GM12878 (cell line): Measurements from ENCODE around the gene GNG12. TPM values are rescaled to one million over a fixed set of nuclear protein-coding genes. Genes with fewer than 3 reads are reported as not detected.

ENCODE experiments used
- ATAC-seq: fragments of 200-7000 bp; cut with Tn5 transposase; 3 replicates; pipeline ENCODE4 v1.9.1; 2020; ENCODE audit warnings: mild to moderate bottlenecking, moderate library complexity
- BruUV-seq: library from RNA; stranded (reverse); fragments of 400-500 nt; replicated peaks from 2 replicates; lab custom pipeline; 2021; lab: Mats Ljungman, UMichigan
- CTCF ChIA-PET: fragments of 300-600 bp; sonication (Branson Sonifier 250); formaldehyde crosslinking; extraction: SDS; loops from one replicate; lab custom pipeline; 2021; ENCODE audit warnings: inconsistent platforms; lab: Yijun Ruan, JAX
- POLR2A ChIA-PET: fragments of 350-600 bp; formaldehyde crosslinking; extraction: SDS; loops from one replicate; lab custom pipeline; 2021; ENCODE audit warnings: inconsistent platforms; lab: Charles Lee
- RAD21 ChIA-PET: fragments of 300-600 bp; sonication (Branson Sonifier 250); formaldehyde crosslinking; loops from one replicate; lab custom pipeline; 2023; ENCODE audit warnings: antibody characterized with exemption; ENCODE audit not compliant: unreplicated experiment; lab: Charles Lee
- SMC1A ChIA-PET: fragments of 300-600 bp; sonication (Branson Sonifier 250); formaldehyde crosslinking; loops from one replicate; lab custom pipeline; 2023; ENCODE audit not compliant: unreplicated experiment, uncharacterized antibody; lab: Charles Lee
- DNase-seq: peaks from one replicate; pipeline ENCODE4 v3.0.0-alpha.2; 2011; ENCODE audit warnings: low read depth, low spot score
- FAIRE-seq: peaks from 3 replicates; lab custom pipeline; 2011; peaks lifted over from hg19 to GRCh38; lab: Jason Lieb, UNC
- H2AFZ ChIP-seq: 2 replicates; pipeline ENCODE4 v1.6.0; 2011; ENCODE audit warnings: low read depth, low read length, control low read depth; ENCODE audit not compliant: control insufficient read depth
- H3K27ac ChIP-seq: 2 replicates; pipeline ENCODE4 v1.5.1; 2011; ENCODE audit warnings: control low read depth; ENCODE audit not compliant: control insufficient read depth, insufficient read depth
- H3K27me3 ChIP-seq, 2 experiments: replicated peaks in 1 of 2; 2 replicates each; pipeline versions ENCODE4 v1.6.0 to v1.6.1; 2011; ENCODE audit warnings: low read length in 1 of 2; ENCODE audit not compliant: control insufficient read depth in 2 of 2, insufficient read depth in 2 of 2
- H3K36me3 ChIP-seq, 2 experiments: 2 replicates each; pipeline ENCODE4 v1.5.1; 2011; ENCODE audit warnings: low read length in 1 of 2; ENCODE audit not compliant: control insufficient read depth in 2 of 2, insufficient read depth in 2 of 2
- H3K4me1 ChIP-seq: 2 replicates; pipeline ENCODE4 v1.6.1; 2011; ENCODE audit warnings: mild to moderate bottlenecking, low read length, moderate library complexity, mixed read lengths; ENCODE audit not compliant: control insufficient read depth, insufficient read depth
- H3K4me2 ChIP-seq: 2 replicates; pipeline ENCODE4 v1.6.0; 2011; ENCODE audit warnings: control low read depth; ENCODE audit not compliant: control insufficient read depth, insufficient read depth
- H3K4me3 ChIP-seq: fragments of 200-600 bp; sonication (generic); 2 replicates; pipeline ENCODE4 v1.5.1; 2016
- H3K79me2 ChIP-seq: 2 replicates; pipeline ENCODE4 v1.6.0; 2011; ENCODE audit warnings: low read length; ENCODE audit not compliant: control insufficient read depth, insufficient read depth
- H3K9ac ChIP-seq: 2 replicates; pipeline ENCODE4 v1.8.0; 2011; ENCODE audit warnings: low read length, control low read depth, mixed read lengths; ENCODE audit not compliant: control insufficient read depth, insufficient read depth
- H3K9me3 ChIP-seq: replicated peaks from 3 replicates; pipeline ENCODE4 v1.5.1; 2011; ENCODE audit warnings: mild to moderate bottlenecking, low read length; ENCODE audit not compliant: control insufficient read depth, insufficient read depth
- H4K20me1 ChIP-seq: 2 replicates; pipeline ENCODE4 v1.6.0; 2011; ENCODE audit not compliant: control insufficient read depth, insufficient read depth
- HCFC1 ChIP-seq: fragments of 150-350 bp; IDR thresholded peaks from 2 replicates; pipeline ENCODE4 v1.6.1; 2014; ENCODE audit warnings: low read length
- MYC ChIP-seq: IDR thresholded peaks from 2 replicates; pipeline ENCODE4 v1.6.1; 2011; ENCODE audit warnings: mild to moderate bottlenecking, low read length, moderate library complexity, inconsistent platforms; ENCODE audit not compliant: insufficient read depth, insufficient replicate concordance, insufficient read length, severe bottlenecking
- NR2C2 ChIP-seq: IDR thresholded peaks from 2 replicates; pipeline ENCODE4 v1.6.1; 2011; ENCODE audit warnings: borderline replicate concordance, low read depth; ENCODE audit not compliant: control insufficient read depth, insufficient read length
- RCOR1 ChIP-seq: conservative IDR thresholded peaks from 2 replicates; pipeline ENCODE4 v1.6.1; 2012; ENCODE audit warnings: low read depth, low read length, improper control_type of control experiment
- SIX5 ChIP-seq: IDR thresholded peaks from 2 replicates; pipeline ENCODE4 v1.6.1; 2011; ENCODE audit warnings: mild to moderate bottlenecking, low read depth, low read length, moderate library complexity; ENCODE audit not compliant: severe bottlenecking
- SMAD5 ChIP-seq: IDR thresholded peaks from 2 replicates; pipeline ENCODE4 v1.6.1; 2016; ENCODE audit warnings: antibody characterized with exemption, low read depth
- TAF1 ChIP-seq: IDR thresholded peaks from 2 replicates; pipeline ENCODE4 v1.6.1; 2011; ENCODE audit warnings: mild to moderate bottlenecking, low read depth, low read length, borderline replicate concordance
- WRNIP1 ChIP-seq: IDR thresholded peaks from 2 replicates; pipeline ENCODE4 v1.6.1; 2011; ENCODE audit warnings: low read depth, low read length, improper control_type of control experiment, borderline replicate concordance
- ZNF24 ChIP-seq: fragments of 450-650 bp; IDR thresholded peaks from 2 replicates; pipeline ENCODE4 v1.6.1; 2017; ENCODE audit warnings: antibody characterized with exemption, mild to moderate bottlenecking
- WGBS: methylation state at CpG from one replicate; pipeline ENCODE4 v1.1.6; 2016; ENCODE audit warnings: low lambda C conversion rate; ENCODE audit not compliant: insufficient replicate concordance, insufficient coverage; ENCODE audit errors: missing lambda C conversion rate; 5-methylcytosine and 5-hydroxymethylcytosine counted together
- in situ Hi-C: fragments of 300-500 bp; cut with MboI; formaldehyde crosslinking; loops from 9 replicates; pipeline ENCODE4 v1.14.3; 2018; ENCODE audit warnings: mixed read lengths
- intact Hi-C: fragments of 100-400 bp; cut with micrococcal nuclease; formaldehyde crosslinking; loops from one replicate; pipeline ENCODE4 v1.14.2; 2022; ENCODE audit not compliant: unreplicated experiment
- polyA plus RNA-seq, 11 experiments: library from polyadenylated mRNA; depleted of rRNA in 4 of 11; unstranded in 6 of 11; stranded (reverse) in 5 of 11; fragments of >200 nt; fragmentation: Nextera tagmentation in 4 of 11; fragmentation: Illumina TruSeq in 1 of 11; extraction: Ambion mirVana in 4 of 11; extraction: Trizol in 1 of 11; gene quantifications; 1 replicate in 1 of 11; 2 replicates in 10 of 11; pipeline versions ENCODE4 v1.2.1 to v1.2.3, GENCODE V29; 2011 to 2016; ENCODE audit warnings: inconsistent platforms in 2 of 11, missing spikeins in 2 of 11, low read depth in 1 of 11
- total RNA-seq, 4 experiments: library from RNA; depleted of rRNA in 3 of 4; stranded (reverse); fragments of >200 nt in 3 of 4; fragmentation: Illumina TruSeq in 1 of 4; extraction: Trizol in 1 of 4; gene quantifications; 2 replicates each; pipeline versions ENCODE4 v1.2.1 to v1.2.3, GENCODE V29; 2013 to 2021
- TF ChIP-seq, protein P1 (sequence below): IDR thresholded peaks from 2 replicates; pipeline ENCODE4 v1.6.1; 2012; ENCODE audit warnings: low read depth, low read length, improper control_type of control experiment
- TF ChIP-seq, protein P2 (sequence below): IDR thresholded peaks from 2 replicates; pipeline ENCODE4 v1.6.1; 2011; ENCODE audit warnings: low read depth, low read length, improper control_type of control experiment, borderline replicate concordance
- TF ChIP-seq, protein P3 (sequence below): IDR thresholded peaks from 2 replicates; pipeline ENCODE4 v1.6.1; 2011; ENCODE audit warnings: low read depth, mild to moderate bottlenecking, low read length, moderate library complexity, borderline replicate concordance; ENCODE audit errors: extremely low read depth

The GNG12 gene
- total and polyA plus RNA-seq, 10 of the 15 experiments (the other 5 are each of a cell fraction or from before 2014, with no cell fraction given) = 0.22 to 32.8 (median 0.35) TPM

DNA sequence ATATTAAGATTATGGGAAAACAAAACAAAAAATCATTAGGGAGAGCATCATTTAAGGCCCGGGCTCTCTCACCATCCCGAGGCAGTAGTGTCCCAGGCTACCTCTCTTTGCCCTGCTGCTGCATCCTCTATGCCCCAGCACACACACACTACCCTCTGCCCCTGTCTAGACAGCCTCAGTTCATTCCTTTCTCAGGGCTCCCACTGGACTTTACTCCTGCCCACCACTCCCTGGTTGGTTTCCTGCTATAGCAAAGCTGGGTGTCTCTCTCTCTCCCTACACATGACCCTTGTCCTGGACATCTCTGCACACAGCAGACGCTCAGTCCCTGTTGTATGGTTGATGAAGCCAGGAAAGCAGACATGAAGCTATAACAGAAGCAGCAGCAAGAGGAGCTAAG lies 30.7 kb downstream of the GNG12 start:
- H2AFZ ChIP-seq = no peak overlapping the region
- ChIA-PET CTCF (interaction anchor here (0.7 to 5.4 kb wide), 11 partner anchors 8 to 267 kb away, joined by 3 to 42 read pairs (median 4); no protein-coding TSS in a partner anchor), POLR2A (interaction anchor here (0.6 to 1.6 kb wide), 12 partner anchors 9 to 116 kb away, joined by 3 to 11 read pairs (median 4); no protein-coding TSS in a partner anchor)

More for the DNA sequence above, 30.7 kb downstream of the GNG12 start:
- Histone ChIP-seq H3K4me3 (no peak overlapping the region), H4K20me1 (no peaks in the 10 kb centered on the region), H3K9ac (no peak overlapping the region), H3K9me3 (no peaks in the 10 kb centered on the region), H3K27me3 (no peaks in the 10 kb centered on the region; a peak in 1 of 4 replicates), H3K27ac (no peak overlapping the region), H3K4me2 (no peak overlapping the region), H3K4me1 (no peaks in the 10 kb centered on the region), H3K36me3 (no peaks in the 10 kb centered on the region), H3K79me2 (no peaks in the 10 kb centered on the region)
- ATAC-seq (peak; percentile 41), FAIRE-seq (no peak), DNase-seq (no peak)
- RAD21 ChIA-PET = interaction anchor here (0.8 to 6.7 kb wide), 10 partner anchors 9 to 38 kb away, joined by 3 to 62 read pairs (median 5); no protein-coding TSS in a partner anchor
- TF ChIP-seq, protein P1, sequence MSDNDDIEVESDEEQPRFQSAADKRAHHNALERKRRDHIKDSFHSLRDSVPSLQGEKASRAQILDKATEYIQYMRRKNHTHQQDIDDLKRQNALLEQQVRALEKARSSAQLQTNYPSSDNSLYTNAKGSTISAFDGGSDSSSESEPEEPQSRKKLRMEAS = no peak
- TF ChIP-seq, protein P2, sequence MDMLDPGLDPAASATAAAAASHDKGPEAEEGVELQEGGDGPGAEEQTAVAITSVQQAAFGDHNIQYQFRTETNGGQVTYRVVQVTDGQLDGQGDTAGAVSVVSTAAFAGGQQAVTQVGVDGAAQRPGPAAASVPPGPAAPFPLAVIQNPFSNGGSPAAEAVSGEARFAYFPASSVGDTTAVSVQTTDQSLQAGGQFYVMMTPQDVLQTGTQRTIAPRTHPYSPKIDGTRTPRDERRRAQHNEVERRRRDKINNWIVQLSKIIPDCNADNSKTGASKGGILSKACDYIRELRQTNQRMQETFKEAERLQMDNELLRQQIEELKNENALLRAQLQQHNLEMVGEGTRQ = no peak
- TF ChIP-seq NR2C2 (no peak), SIX5 (no peak), TAF1 (no peak), HCFC1 (no peak), SMAD5 (no peak), MYC (no peak), WRNIP1 (no peak), RCOR1 (no peak), ZNF24 (no peak)
- TF ChIP-seq, protein P3, sequence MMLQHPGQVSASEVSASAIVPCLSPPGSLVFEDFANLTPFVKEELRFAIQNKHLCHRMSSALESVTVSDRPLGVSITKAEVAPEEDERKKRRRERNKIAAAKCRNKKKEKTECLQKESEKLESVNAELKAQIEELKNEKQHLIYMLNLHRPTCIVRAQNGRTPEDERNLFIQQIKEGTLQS = no peak
- in situ Hi-C loops (no loop called here), intact Hi-C loops (no loop called here)
- WGBS = 10% methylated on average over 3 of the region's 3 CpGs
- SMC1A ChIA-PET = interaction anchor here (0.6 to 24.1 kb wide), 11 partner anchors 10 to 118 kb away, joined by 3 to 389 read pairs (median 9); no protein-coding TSS in a partner anchor
- no TSS peak for BruUV-seq
